ENCODE results near the gene KNL1.
"Not testable (repeated sequence)": the region's sequence is repeated elsewhere in the genome, so short reads cannot be mapped to it uniquely, and the experiment has no call there.

KNL1 gene, protein sequence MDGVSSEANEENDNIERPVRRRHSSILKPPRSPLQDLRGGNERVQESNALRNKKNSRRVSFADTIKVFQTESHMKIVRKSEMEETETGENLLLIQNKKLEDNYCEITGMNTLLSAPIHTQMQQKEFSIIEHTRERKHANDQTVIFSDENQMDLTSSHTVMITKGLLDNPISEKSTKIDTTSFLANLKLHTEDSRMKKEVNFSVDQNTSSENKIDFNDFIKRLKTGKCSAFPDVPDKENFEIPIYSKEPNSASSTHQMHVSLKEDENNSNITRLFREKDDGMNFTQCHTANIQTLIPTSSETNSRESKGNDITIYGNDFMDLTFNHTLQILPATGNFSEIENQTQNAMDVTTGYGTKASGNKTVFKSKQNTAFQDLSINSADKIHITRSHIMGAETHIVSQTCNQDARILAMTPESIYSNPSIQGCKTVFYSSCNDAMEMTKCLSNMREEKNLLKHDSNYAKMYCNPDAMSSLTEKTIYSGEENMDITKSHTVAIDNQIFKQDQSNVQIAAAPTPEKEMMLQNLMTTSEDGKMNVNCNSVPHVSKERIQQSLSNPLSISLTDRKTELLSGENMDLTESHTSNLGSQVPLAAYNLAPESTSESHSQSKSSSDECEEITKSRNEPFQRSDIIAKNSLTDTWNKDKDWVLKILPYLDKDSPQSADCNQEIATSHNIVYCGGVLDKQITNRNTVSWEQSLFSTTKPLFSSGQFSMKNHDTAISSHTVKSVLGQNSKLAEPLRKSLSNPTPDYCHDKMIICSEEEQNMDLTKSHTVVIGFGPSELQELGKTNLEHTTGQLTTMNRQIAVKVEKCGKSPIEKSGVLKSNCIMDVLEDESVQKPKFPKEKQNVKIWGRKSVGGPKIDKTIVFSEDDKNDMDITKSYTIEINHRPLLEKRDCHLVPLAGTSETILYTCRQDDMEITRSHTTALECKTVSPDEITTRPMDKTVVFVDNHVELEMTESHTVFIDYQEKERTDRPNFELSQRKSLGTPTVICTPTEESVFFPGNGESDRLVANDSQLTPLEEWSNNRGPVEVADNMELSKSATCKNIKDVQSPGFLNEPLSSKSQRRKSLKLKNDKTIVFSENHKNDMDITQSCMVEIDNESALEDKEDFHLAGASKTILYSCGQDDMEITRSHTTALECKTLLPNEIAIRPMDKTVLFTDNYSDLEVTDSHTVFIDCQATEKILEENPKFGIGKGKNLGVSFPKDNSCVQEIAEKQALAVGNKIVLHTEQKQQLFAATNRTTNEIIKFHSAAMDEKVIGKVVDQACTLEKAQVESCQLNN (N-terminal part only)

GRCh38 chr15:40593588-40594428, at the start of gene KNL1:
KNL1 (plus strand) TSS chr15:40594249; CDS start chr15:40602932, 8,683 bp downstream.
- peak; percentile 95 to 97 for DNase-seq

DNA sequence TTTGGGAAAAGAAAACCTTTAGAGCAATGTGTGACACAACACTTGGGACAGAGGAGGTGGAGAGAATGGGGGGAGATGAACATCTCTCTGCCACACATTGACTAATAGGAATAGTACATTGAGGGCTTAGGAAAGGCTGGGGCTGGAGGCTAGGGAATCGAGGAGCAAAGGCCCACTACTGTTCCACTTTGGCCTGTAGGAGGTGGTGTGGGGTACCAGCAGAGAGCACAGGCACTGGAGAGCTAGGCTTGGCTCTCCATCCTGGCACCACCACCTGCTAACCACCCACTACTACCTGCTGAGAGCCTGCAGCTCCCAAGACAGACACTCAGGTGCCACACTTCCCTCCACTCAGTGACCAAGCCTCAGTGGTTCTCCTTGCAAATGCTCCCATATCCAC, 48.6 kb upstream of the KNL1 start:
- DNase-seq, result no peak

DNA sequence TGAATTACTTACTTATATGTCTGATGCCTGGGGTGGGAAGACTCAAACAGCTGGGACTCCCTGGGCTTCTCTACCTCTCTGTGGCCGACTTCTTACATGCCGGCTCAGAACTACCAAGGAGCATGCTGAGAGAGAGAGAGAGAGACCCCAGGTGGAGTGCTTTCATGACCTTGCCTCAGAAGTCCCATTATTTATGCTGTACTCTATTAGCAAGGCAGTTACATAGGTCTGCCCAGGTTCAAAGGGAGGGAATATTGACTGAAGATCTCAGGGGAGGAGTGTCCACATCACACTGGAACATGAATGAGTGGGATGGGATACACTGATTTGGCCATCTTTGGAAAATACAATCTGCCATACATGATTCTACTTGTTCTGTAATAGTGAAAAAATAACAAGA, 45.4 kb upstream of the KNL1 start:
- DNase-seq, result no peak

- DNase-seq, result no peak
Measured at GRCh38 chr15:40549894-40550293, 44.2 kb upstream of the KNL1 start.

DNA sequence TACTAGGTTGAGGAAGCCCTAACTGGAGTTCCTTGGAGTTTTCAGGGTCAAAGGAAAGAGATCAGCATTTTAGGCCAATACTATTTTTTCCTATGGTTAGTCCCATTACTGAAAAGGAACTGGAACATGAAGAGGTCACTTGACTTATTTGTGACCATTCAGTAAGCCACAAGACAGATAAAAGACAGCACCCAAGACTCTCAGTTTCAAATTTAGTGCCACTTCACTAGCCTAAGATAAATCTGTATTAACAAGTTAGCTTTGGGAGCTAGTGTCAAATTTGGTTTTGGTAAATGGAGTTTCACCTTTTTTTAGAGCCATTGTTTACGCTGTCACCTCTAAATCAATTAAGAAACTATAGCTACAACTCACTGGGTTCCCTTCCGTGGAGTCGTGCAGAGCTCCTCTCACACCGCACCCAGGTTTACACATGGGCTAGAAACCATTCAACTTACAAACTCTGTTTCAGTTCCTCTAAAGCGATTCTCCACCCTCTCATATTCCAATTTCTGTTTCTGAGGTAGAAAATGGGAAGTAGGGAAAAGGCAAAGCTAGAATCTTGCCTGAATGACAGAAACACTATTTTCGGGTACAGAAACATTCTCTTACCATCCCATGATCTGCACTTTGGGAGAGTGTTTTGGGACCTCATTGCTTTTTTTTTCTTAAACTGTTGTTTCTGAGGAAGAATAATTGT, 43.6 kb upstream of the KNL1 start:
- DNase-seq, result no peak

- DNase-seq, result peak in 1 of 2 experiments; percentile 17
Measured at GRCh38 chr15:40554161-40554525, 39.9 kb upstream of the KNL1 start.

- DNase-seq, result no peak
Measured at GRCh38 chr15:40555876-40556275, 38.2 kb upstream of the KNL1 start.

DNA sequence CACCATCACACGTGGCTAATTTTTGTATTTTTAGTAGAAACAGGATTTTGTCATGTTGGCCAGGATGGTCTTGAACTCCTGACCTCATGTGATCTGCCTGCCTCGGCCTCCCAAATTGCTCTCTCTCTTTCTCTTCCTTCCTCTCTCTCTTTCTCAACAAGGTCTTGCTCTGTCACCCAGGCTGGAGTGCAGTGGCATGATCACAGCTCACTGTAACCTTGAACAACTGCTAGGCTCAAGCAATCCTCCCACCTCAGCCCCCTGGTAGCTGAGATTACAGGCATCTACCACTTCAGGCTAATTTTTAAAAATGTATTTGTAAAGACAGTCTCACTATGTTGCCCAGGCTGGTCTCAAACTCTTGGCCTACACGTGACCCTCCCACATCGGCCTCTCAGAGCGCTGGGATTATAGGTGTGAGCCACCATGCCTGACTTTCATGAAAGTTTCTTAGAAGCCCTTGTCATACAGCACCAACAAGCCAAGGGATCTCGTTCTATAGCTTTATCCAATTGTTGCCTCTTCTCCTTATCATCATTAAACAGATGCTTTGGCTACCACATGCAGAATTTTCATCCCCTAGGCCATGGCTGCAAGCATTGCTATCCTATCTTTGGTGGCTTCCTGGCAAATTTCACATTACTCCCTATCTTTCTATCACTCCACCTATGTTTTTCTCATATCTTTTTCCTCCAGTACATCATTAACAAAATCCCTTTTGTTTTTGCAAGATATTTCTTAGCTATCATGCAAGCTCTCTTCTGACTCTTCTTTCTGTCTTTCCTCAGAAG, 34.9 kb upstream of the KNL1 start:
- DNase-seq, result no peak

GRCh38 chr15:40562691-40563090, 31.4 kb upstream of the KNL1 start:
- no peak for DNase-seq

GRCh38 chr15:40563426-40563825, 30.6 kb upstream of the KNL1 start:
- no peak for DNase-seq

GRCh38 chr15:40564591-40565332, 29.3 kb upstream of the KNL1 start, which contains the start of gene CCDC32:
CCDC32 (minus strand) TSS chr15:40565042; CDS start chr15:40563015, 2,027 bp downstream.
- DNase-seq, result peak; percentile 99 to 100

- DNase-seq, result no peak
Measured at GRCh38 chr15:40565333-40566238, 28.5 kb upstream of the KNL1 start.

GRCh38 chr15:40567111-40567510, 26.9 kb upstream of the KNL1 start:
- DNase-seq, result peak in 1 of 2 experiments; percentile 51

GRCh38 chr15:40569129-40569953, 24.7 kb upstream of the KNL1 start, which contains the start of gene RPUSD2:
RPUSD2 (plus strand) TSS chr15:40569299; CDS start chr15:40569338, 39 bp downstream.
- peak; percentile 88 to 91 for DNase-seq

DNA sequence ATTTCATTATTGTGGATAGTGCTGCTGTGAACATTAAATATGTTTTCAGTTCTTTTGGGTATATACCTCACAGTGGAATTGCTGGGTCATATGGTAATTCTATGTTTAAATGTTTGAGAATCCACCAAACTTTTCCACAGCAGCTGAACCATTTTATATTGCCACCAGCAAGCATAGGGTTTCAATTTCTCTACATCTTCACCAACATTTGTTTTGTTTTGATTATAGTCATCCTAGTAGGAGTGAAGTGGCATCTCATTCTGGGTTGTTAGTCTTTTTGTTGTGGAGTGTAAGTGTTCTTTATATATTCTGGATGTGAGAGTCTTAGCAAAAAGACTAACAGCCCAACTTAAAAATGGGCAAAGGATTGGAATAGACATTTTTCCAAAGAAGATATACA, 18.9 kb upstream of the KNL1 start:
- DNase-seq, result no peak

DNA sequence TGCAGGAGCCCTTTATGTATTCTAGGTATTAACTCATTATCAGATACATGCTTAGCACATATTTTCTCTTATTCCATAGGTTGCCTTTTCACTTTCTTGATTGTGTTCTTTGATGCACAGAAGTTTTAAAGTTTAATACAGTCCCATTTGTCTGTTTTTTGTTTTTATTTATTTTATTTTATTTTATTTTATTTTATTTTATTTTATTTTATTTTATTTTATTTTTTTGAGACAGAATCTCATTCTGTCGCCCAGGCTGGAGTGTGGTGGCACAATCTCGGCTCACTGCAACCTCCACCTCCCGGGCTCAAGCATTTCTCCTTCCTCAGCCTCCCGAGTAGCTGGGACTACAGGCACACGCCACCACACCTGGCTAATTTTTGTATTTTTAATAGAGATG, 17.1 kb upstream of the KNL1 start:
- DNase-seq, result not testable (repeated sequence)

DNA sequence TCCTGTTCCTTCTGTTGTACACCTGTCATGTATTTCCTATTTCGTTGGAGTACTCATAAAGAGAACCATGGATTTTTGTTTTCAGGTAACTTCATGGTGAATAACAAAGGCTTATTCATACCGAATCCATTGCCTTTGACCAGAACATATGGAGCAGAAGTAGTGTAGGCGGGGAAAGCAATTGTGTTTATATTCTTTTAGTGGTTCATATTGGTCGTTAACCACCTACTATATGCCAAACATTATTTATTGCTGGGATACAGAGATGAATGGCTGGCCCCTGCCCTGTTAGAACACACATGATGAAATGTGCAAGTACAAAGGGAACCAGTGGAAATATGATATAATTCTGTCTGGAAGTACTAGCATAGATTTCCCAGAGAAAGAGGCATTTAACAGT, 15.2 kb upstream of the KNL1 start:
- no peak for DNase-seq

DNA sequence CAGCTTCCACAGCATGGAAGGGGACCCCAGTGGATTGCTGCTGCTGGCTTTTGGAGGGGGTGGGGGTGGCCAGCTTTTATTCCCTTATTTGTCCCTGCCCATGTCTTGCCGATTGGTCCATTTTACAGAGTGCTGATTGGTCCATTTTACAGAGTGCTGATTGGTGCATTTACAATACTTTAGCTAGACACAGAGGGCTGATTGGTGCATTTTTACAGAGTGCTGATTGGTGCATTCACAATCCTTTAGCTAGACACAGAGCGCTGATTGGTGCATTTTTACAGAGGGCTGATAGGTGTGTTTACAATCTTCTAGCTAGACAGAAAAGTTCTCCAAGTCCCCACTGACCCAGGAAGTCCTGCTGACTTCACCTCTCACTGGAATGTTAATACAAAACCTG, 12.3 kb upstream of the KNL1 start:
- DNase-seq, result not testable (repeated sequence)

All from NCI-H524 (cell line).